Stimulated activated CD8-positive, alpha-beta memory T cell treated with anti-CD3 and anti-CD28 coated beads, Interleukin-2, amount 100 ng/mL, for 48 hours (primary cell): ENCODE measurements around the gene LCE2A.
"Not testable (repeated sequence)": the region's sequence is repeated elsewhere in the genome, so short reads cannot be mapped to it uniquely, and the experiment has no call there.

Source experiments
- DNase-seq, 2 donors: peaks; one replicate each; pipeline ENCODE4 v3.0.0-alpha.2; 2020; ENCODE audit warnings: low read depth in 2 of 2

LCE2A gene

GRCh38 chr1:152697701-152698600, at the start of gene LCE2A:
Gene LCE2A, plus strand, starts transcription at chr1:152698345. Its CDS starts 557 bp downstream, at chr1:152698902.
- no peak for DNase-seq

- peak; percentile 26 to 42 for DNase-seq
Measured at GRCh38 chr1:152654110-152654509, 44.0 kb upstream of the LCE2A start.

GRCh38 chr1:152656459-152656858, 41.7 kb upstream of the LCE2A start:
- no peak for DNase-seq

- no peak for DNase-seq
Measured at GRCh38 chr1:152657677-152658076, 40.5 kb upstream of the LCE2A start.

GRCh38 chr1:152658649-152659048, 39.5 kb upstream of the LCE2A start:
- DNase-seq: no peak

GRCh38 chr1:152663098-152663497, 35.0 kb upstream of the LCE2A start, which contains the start of gene LCE2D:
Gene LCE2D, plus strand, starts transcription at chr1:152663380. Its CDS starts 726 bp downstream, at chr1:152664106.
- no peak for DNase-seq

- DNase-seq: not testable (repeated sequence)
Measured at GRCh38 chr1:152666171-152666570, 32.0 kb upstream of the LCE2A start.

GRCh38 chr1:152667648-152668047, 30.5 kb upstream of the LCE2A start:
- DNase-seq: no peak

- DNase-seq: no peak
Measured at GRCh38 chr1:152673016-152673415, 25.1 kb upstream of the LCE2A start.

GRCh38 chr1:152674983-152675382, 23.2 kb upstream of the LCE2A start, which contains the start of gene LCE2C:
Gene LCE2C, plus strand, starts transcription at chr1:152675279. Its CDS starts 737 bp downstream, at chr1:152676016.
- DNase-seq: not testable (repeated sequence)

- DNase-seq: no peak
Measured at GRCh38 chr1:152679459-152679858, 18.7 kb upstream of the LCE2A start.

GRCh38 chr1:152681616-152682015, 16.5 kb upstream of the LCE2A start:
- no peak for DNase-seq

GRCh38 chr1:152683846-152684245, 14.3 kb upstream of the LCE2A start:
- DNase-seq: no peak

- DNase-seq: not testable (repeated sequence)
Measured at GRCh38 chr1:152685823-152686222, 12.3 kb upstream of the LCE2A start, which contains the start of gene LCE2B. Gene LCE2B, plus strand, starts transcription at chr1:152686123. Its CDS starts 721 bp downstream, at chr1:152686844.

- no peak for DNase-seq
Measured at GRCh38 chr1:152699746-152700145, 1.6 kb downstream of the LCE2A start.

- DNase-seq: no peak
Measured at GRCh38 chr1:152707860-152708259, 9.7 kb downstream of the LCE2A start, which contains the start of gene LCE4A. Gene LCE4A, plus strand, starts transcription at chr1:152708160. Its CDS starts 916 bp downstream, at chr1:152709076.

GRCh38 chr1:152718238-152718637, 20.1 kb downstream of the LCE2A start:
- no peak for DNase-seq

- no peak for DNase-seq
Measured at GRCh38 chr1:152725261-152725660, 27.1 kb downstream of the LCE2A start.

GRCh38 chr1:152728986-152729385, 30.8 kb downstream of the LCE2A start:
- no peak for DNase-seq

- no peak for DNase-seq
Measured at GRCh38 chr1:152735648-152736047, 37.5 kb downstream of the LCE2A start.

- no peak for DNase-seq
Measured at GRCh38 chr1:152737997-152738396, 39.9 kb downstream of the LCE2A start.

- DNase-seq: no peak
Measured at GRCh38 chr1:152739841-152740240, 41.7 kb downstream of the LCE2A start.

GRCh38 chr1:152741656-152742055, 43.5 kb downstream of the LCE2A start:
- DNase-seq: no peak
